ENCODE results near the gene VSNL1. TPM values are rescaled to one million over a fixed set of nuclear protein-coding genes. Genes with fewer than 3 reads are reported as not detected.

The VSNL1 gene
- total and polyA plus RNA-seq, 11 donors = 2.6 to 26.3 (median 19.3) TPM

GRCh38 chr2:17522303-17522702 is 18.2 kb upstream of the VSNL1 start:
- DNase-seq = no peak
- Histone ChIP-seq H3K36me3 (no peaks in the 10 kb centered on the region), H3K4me3 (no peak overlapping the region), H3K4me1 (peaks cover 0 to 14% (median 0%) of the 10 kb centered on the region in 12 donors), H3K9me3 (no peaks in the 10 kb centered on the region), H3K27me3 (peaks cover 0 to 17% (median 0%) of the 10 kb centered on the region in 9 donors), H3K27ac (no peak overlapping the region)
- intact Hi-C loops (cut with DNase I) = no loop called here
- ATAC-seq = no peak
- WGBS, 4 donors = 85 to 90% (median 89%) methylated on average over 6 of the region's 6 CpGs
- TF ChIP-seq CTCF (IDR thresholded peaks at IDR 0.05) (no peak), POLR2A (IDR thresholded peaks at IDR 0.05) (no peak)

DNA sequence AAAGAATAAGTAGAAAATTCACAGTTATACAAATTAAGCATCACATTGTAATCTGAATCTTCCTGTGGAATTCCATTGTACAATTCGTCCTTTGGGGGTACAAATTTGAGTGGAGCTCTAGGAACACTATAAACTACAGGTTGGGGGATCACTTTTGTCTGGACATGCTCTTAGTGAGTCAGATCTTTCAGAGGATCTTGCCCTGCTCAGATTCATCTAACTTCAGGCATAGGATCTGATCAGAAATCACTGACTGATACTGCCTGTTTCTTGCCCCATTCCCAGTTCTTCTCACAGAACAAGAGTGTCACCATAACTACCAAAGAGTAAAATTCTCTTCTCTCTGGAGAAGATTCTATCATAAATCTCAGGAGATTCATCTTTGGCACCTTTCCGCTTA is 10.7 kb upstream of the VSNL1 start:
- H3K4me3 ChIP-seq = no peak overlapping the region
- TF ChIP-seq CTCF (IDR thresholded peaks at IDR 0.05) (no peak), POLR2A (IDR thresholded peaks at IDR 0.05) (no peak)
- H3K27ac ChIP-seq = no peak overlapping the region
- H3K9me3 ChIP-seq = no peaks in the 10 kb centered on the region
- peaks cover 0 to 8% (median 0%) of the 10 kb centered on the region in 9 donors for H3K27me3 ChIP-seq
- H3K4me1 ChIP-seq = no peaks in the 10 kb centered on the region
- WGBS, 4 donors = 69 to 82% (median 74%) methylated on average over 2 of the region's 2 CpGs
- ATAC-seq (no peak), DNase-seq (no peak)
- H3K36me3 ChIP-seq = no peaks in the 10 kb centered on the region
- intact Hi-C loops (cut with DNase I) = no loop called here

DNA sequence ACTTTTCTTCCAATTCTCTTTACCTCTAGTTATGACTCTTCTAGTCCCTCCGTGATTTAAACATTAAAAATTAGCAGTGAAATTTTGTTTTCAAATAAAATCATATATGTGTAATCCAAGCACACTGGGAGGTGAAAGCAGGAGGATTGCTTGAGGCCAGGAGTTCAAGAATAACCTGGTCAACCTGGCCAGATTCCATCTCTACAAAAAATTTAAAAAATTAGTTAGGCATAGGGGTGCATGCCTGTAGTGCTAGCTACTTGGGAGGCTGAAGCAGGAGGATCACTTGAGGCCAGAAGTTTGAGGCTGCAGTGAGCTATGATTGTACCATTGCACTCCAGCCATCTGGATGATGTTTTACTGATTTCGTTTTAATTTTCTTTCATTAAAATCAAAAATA is 7.0 kb upstream of the VSNL1 start:
- ATAC-seq (no peak), DNase-seq (no peak)
- Histone ChIP-seq H3K27me3 (peaks cover 0 to 26% (median 10%) of the 10 kb centered on the region in 9 donors), H3K36me3 (no peaks in the 10 kb centered on the region), H3K4me1 (peaks cover 0 to 5% (median 0%) of the 10 kb centered on the region in 12 donors), H3K4me3 (no peak overlapping the region), H3K27ac (no peak overlapping the region), H3K9me3 (no peaks in the 10 kb centered on the region)
- intact Hi-C loops (cut with DNase I) = no loop called here
- no peak for TF ChIP-seq CTCF (IDR thresholded peaks at IDR 0.05)
- TF ChIP-seq POLR2A (IDR thresholded peaks at IDR 0.05) = no peak
- 79 to 87% (median 79%) methylated on average over 2 of the region's 2 CpGs for WGBS, 4 donors

- Histone ChIP-seq H3K4me3 (no peak overlapping the region), H3K4me1 (peaks cover 0 to 8% (median under 1%) of the 10 kb centered on the region in 12 donors), H3K9me3 (no peaks in the 10 kb centered on the region), H3K27ac (no peak overlapping the region), H3K36me3 (no peaks in the 10 kb centered on the region), H3K27me3 (peaks cover 0 to 54% (median 22%) of the 10 kb centered on the region in 9 donors)
- 54 to 71% (median 66%) methylated on average over 2 of the region's 2 CpGs for whole genome bisulfite sequencing, 4 donors
- no peak for DNase-seq
- TF ChIP-seq POLR2A (IDR thresholded peaks at IDR 0.05) (no peak), CTCF (IDR thresholded peaks at IDR 0.05) (no peak)
- intact Hi-C loops (cut with DNase I) = loop anchor here in 1 of 10 donors (2.0 kb wide), 1 partner anchor 16 kb away; no protein-coding TSS in a partner anchor
- ATAC-seq = no peak
Observed at GRCh38 chr2:17536416-17536815, 4.1 kb upstream of the VSNL1 start.
